Type B pancreatic cell (in vitro differentiated cells): ENCODE results near the gene BET1L. TPM values are rescaled to one million over a fixed set of nuclear protein-coding genes. Genes with fewer than 3 reads are reported as not detected.
"Not testable (repeated sequence)": the region's sequence is repeated elsewhere in the genome, so short reads cannot be mapped to it uniquely, and the experiment has no call there.

Experiments
- DNase-seq: peaks from one replicate; pipeline ENCODE4 v3.0.0; 2021; ENCODE audit warnings: mixed read lengths; ENCODE audit not compliant: unreplicated experiment; ENCODE audit errors: extremely low spot score
- H3K27ac Mint-ChIP-seq: 2 replicates; pipeline ENCODE4 v1.8.0; 2021; ENCODE audit warnings: mild to moderate bottlenecking, mixed read lengths
- H3K27me3 Mint-ChIP-seq: 2 replicates; pipeline ENCODE4 v1.8.0; 2021; ENCODE audit warnings: mixed read lengths
- H3K36me3 Mint-ChIP-seq: 2 replicates; pipeline ENCODE4 v1.8.0; 2021; ENCODE audit warnings: mixed read lengths
- H3K4me1 Mint-ChIP-seq: one replicate; pipeline ENCODE4 v1.8.0; 2021; ENCODE audit warnings: mixed read lengths; ENCODE audit not compliant: unreplicated experiment
- H3K4me3 Mint-ChIP-seq: 2 replicates; pipeline ENCODE4 v1.8.0; 2021; ENCODE audit warnings: mild to moderate bottlenecking, mixed read lengths
- H3K9me3 Mint-ChIP-seq: 2 replicates; pipeline ENCODE4 v1.8.0; 2021; ENCODE audit warnings: mixed read lengths
- total RNA-seq: library from RNA; stranded (reverse); gene quantifications from 2 replicates; pipeline ENCODE4 v1.2.1, GENCODE V29; 2021; ENCODE audit warnings: low replicate concordance
- TF ChIP-seq, protein P1 (sequence below): fragments of 200-600 bp; sonication (generic); conservative IDR thresholded peaks from 2 replicates; pipeline ENCODE4 v1.5.0; 2021; ENCODE audit warnings: antibody characterized with exemption, mild to moderate bottlenecking

The BET1L gene
- total RNA-seq, 1 donor from 2014 or later: 48.4 TPM

DNA sequence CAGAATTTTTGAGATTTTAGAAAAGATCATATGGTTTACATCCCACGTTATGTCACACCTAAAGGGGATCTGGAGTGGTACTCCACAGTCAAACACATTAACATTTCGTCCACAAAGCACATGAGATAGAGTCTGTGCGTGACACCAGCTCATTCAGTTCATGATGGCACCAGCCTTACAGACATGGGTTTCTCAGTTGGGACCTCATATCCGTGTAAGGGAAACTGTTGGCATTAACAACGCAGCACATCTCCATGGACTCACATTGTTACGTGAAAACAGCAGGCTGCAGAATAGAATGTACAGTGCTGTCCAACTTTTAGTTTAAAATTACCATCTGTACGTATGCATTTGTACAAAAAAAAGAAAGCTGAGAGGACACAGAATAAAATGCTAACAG, 14.3 kb upstream of the BET1L start:
- DNase-seq: no peak
- no peak overlapping the region for H3K4me3 Mint-ChIP-seq
- no peaks in the 10 kb centered on the region for H3K27me3 Mint-ChIP-seq
- no peaks in the 10 kb centered on the region for H3K9me3 Mint-ChIP-seq
- TF ChIP-seq, protein P1, sequence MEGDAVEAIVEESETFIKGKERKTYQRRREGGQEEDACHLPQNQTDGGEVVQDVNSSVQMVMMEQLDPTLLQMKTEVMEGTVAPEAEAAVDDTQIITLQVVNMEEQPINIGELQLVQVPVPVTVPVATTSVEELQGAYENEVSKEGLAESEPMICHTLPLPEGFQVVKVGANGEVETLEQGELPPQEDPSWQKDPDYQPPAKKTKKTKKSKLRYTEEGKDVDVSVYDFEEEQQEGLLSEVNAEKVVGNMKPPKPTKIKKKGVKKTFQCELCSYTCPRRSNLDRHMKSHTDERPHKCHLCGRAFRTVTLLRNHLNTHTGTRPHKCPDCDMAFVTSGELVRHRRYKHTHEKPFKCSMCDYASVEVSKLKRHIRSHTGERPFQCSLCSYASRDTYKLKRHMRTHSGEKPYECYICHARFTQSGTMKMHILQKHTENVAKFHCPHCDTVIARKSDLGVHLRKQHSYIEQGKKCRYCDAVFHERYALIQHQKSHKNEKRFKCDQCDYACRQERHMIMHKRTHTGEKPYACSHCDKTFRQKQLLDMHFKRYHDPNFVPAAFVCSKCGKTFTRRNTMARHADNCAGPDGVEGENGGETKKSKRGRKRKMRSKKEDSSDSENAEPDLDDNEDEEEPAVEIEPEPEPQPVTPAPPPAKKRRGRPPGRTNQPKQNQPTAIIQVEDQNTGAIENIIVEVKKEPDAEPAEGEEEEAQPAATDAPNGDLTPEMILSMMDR: no peak
- H3K4me1 Mint-ChIP-seq: no peaks in the 10 kb centered on the region
- H3K27ac Mint-ChIP-seq: no peak overlapping the region
- H3K36me3 Mint-ChIP-seq: peaks cover 5% of the 10 kb centered on the region

DNA sequence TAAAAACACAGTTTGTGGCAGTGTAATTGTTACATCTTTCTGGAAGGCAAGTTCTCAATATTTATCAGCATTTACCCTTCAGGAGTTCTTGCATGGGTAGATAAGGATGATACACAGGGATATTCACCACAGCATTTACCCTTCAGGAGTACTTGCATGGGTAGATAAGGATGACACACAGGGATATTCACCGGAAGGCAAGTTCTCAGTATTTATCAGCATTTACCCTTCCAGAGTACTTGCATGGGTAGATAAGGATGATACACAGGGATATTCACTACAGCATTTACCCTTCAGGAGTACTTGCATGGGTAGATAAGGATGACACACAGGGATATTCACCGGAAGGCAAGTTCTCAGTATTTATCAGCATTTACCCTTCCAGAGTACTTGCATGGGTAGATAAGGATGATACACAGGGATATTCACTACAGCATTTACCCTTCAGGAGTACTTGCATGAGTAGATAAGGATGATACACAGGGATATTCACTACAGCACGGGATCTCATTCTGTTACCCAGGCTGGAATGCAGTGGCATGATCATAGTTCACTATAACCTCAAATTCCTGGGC, 13.5 kb upstream of the BET1L start:
- H3K27me3 Mint-ChIP-seq: not testable (repeated sequence)

DNA sequence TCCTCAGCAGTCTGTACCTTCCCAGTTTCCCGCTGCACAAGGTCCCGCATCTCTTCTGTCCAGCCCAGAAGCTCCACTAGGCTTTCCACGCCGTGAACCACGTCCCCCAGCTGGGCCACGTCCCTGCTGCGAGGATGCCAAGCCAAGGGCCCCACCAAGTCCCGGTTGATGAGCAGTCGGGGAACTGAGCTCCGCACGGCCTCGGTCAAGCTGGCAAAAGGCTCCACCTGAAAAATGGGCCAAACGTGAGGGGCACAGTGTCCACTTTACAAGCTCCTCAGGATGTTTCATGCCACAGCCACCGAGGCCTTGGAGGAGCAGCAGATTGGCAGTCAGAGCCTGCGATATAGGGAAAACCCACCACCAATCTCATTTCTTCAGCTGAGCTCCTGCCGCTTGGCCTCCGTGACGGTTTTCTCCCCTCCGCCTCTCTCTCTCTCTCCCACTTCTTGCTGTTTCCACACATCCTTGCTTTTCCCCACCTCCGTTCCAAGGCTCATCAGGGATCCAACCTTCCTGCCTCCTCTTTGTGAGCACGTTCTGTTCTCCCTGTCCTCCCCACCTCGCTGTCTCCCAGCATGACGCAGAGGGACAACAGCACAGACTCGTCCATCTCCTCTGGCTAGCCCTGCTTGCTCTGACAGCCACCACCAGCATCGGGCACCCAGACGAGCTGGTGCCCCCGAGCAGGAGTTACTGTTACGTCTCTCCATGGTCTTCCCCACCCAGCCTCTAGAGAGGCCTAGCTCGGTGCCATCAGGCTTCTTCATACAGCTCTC, 11.8 kb upstream of the BET1L start:
- Mint-ChIP-seq H3K4me3 (no peak overlapping the region), H3K27me3 (no peaks in the 10 kb centered on the region), H3K27ac (no peak overlapping the region), H3K36me3 (peaks cover 5% of the 10 kb centered on the region), H3K9me3 (no peaks in the 10 kb centered on the region), H3K4me1 (no peaks in the 10 kb centered on the region)
- TF ChIP-seq, protein P1: no peak
- DNase-seq: no peak

More for the DNA sequence above, 13.5 kb upstream of the BET1L start:
- H3K9me3 Mint-ChIP-seq, DNase-seq, H3K4me3 Mint-ChIP-seq, H3K4me1 Mint-ChIP-seq, H3K36me3 Mint-ChIP-seq, H3K27ac Mint-ChIP-seq: not testable (repeated sequence)

DNA sequence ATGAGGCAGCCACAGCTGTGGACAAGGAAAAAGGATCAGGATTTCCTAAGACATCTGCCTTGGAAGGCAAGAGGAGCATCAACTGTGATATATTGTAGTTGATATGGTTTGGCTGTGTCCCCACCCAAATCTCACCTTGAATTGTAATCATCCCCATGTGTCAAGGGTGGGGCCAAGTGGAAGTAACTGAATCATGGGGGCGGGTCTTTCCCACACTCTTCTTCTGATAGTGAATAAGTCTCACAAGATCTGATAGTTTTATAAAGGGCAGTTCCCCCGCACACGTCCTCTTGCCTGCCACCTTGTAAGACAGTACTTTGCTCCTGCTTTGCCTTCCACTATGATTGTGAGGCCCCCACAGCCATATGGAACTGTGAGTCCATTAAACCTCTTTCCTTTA, 10.5 kb upstream of the BET1L start:
- no peak for DNase-seq

DNA sequence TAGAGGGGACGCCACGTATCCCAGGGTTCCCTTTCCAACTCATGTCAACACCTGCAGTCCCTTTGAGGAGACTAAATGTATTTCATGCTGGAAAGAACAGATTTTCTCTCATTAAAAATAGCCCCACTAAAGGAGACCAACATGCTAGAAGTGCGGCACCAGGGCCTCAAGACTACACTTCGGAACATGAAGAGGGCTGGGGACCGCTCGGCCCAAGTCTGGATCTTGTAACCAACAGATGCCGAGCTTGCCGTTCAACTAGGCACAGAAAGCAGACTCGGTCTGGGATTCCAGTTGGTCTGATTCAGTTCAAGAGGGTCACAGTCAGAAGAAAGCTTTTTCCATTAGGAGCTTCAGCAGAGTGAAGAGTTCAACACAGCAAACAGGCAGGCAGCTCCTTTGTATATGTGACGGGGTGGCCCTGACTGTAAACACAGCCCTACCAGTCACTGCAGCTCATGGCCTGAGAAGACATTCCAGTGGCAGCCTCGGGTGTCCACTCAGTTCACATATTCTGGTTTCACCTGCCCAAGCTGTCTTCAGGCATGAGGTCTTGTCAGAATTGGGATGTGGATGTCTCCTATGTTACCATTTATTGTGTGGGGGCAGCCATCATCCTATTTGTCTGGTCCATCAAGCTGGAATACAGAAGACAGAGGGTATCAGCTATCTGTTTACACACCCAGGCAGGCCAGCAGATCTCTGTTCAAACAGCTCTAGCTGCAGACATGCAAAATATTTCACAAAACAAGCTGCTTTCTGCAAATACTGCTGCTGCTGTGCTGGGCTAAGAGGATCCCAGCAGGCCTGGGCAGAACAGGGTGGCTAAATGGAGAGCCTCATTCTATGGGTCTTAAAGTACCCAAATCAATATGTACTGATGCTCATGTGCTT, 9.1 kb upstream of the BET1L start:
- no peaks in the 10 kb centered on the region for H3K4me1 Mint-ChIP-seq
- H3K4me3 Mint-ChIP-seq: no peak overlapping the region
- peaks cover 5% of the 10 kb centered on the region for H3K36me3 Mint-ChIP-seq
- no peaks in the 10 kb centered on the region for H3K9me3 Mint-ChIP-seq
- TF ChIP-seq, protein P1: no peak
- no peaks in the 10 kb centered on the region for H3K27me3 Mint-ChIP-seq
- DNase-seq: no peak
- H3K27ac Mint-ChIP-seq: no peak overlapping the region

More for the DNA sequence above, 10.5 kb upstream of the BET1L start:
- TF ChIP-seq, protein P1: no peak
- peak overlapping the region; percentile 13 for H3K27ac Mint-ChIP-seq
- no peaks in the 10 kb centered on the region for H3K9me3 Mint-ChIP-seq
- H3K4me1 Mint-ChIP-seq: no peaks in the 10 kb centered on the region
- H3K36me3 Mint-ChIP-seq: peaks cover 7% of the 10 kb centered on the region
- H3K4me3 Mint-ChIP-seq: no peak overlapping the region
- no peaks in the 10 kb centered on the region for H3K27me3 Mint-ChIP-seq
